Stimulated activated CD8-positive, alpha-beta memory T cell treated with anti-CD3 and anti-CD28 coated beads, Interleukin-7, amount 100 ng/mL, for 24 hours (primary cell): Measurements from ENCODE around the gene E4F1.
A peak's percentile ranks its signal among the peaks of the same experiment; 100 is the strongest.

ENCODE experiments used
- DNase-seq: peaks from one replicate; pipeline ENCODE4 v3.0.0-alpha.2; 2020; ENCODE audit warnings: low read depth

The E4F1 gene

GRCh38 chr16:2223221-2223941 is at the start of gene E4F1:
Gene E4F1, plus strand, starts transcription at chr16:2223591. Its CDS starts 23 bp downstream, at chr16:2223614.
- DNase-seq, result peak; percentile 99

- no peak for DNase-seq
Measured at GRCh38 chr16:2173916-2174315, 49.5 kb upstream of the E4F1 start.

GRCh38 chr16:2174396-2175131 is 48.8 kb upstream of the E4F1 start:
- no peak for DNase-seq

GRCh38 chr16:2175454-2175853 is 47.9 kb upstream of the E4F1 start:
- DNase-seq, result no peak

- DNase-seq, result no peak
Measured at GRCh38 chr16:2176047-2176446, 47.3 kb upstream of the E4F1 start.

- no peak for DNase-seq
Measured at GRCh38 chr16:2177101-2177500, 46.3 kb upstream of the E4F1 start.

GRCh38 chr16:2177561-2177960 is 45.8 kb upstream of the E4F1 start:
- no peak for DNase-seq

GRCh38 chr16:2178321-2179106 is 44.9 kb upstream of the E4F1 start:
- no peak for DNase-seq

GRCh38 chr16:2179107-2179501 is 44.3 kb upstream of the E4F1 start:
- DNase-seq, result no peak

GRCh38 chr16:2179576-2179975 is 43.8 kb upstream of the E4F1 start:
- DNase-seq, result no peak

- DNase-seq, result no peak
Measured at GRCh38 chr16:2180461-2180860, 42.9 kb upstream of the E4F1 start.

GRCh38 chr16:2180962-2181923 is 42.1 kb upstream of the E4F1 start:
- no peak for DNase-seq

GRCh38 chr16:2181952-2182351 is 41.4 kb upstream of the E4F1 start:
- DNase-seq, result no peak

GRCh38 chr16:2183671-2184070 is 39.7 kb upstream of the E4F1 start:
- DNase-seq, result no peak

- no peak for DNase-seq
Measured at GRCh38 chr16:2184346-2184745, 39.0 kb upstream of the E4F1 start.

GRCh38 chr16:2184962-2185361 is 38.4 kb upstream of the E4F1 start:
- DNase-seq, result no peak

- DNase-seq, result no peak
Measured at GRCh38 chr16:2186064-2186463, 37.3 kb upstream of the E4F1 start.

- DNase-seq, result no peak
Measured at GRCh38 chr16:2186505-2186904, 36.9 kb upstream of the E4F1 start.

GRCh38 chr16:2187212-2187611 is 36.2 kb upstream of the E4F1 start:
- DNase-seq, result no peak

GRCh38 chr16:2188395-2188794 is 35.0 kb upstream of the E4F1 start:
- no peak for DNase-seq

- DNase-seq, result no peak
Measured at GRCh38 chr16:2189252-2189893, 34.0 kb upstream of the E4F1 start.
